Keratinocyte (primary cell): ENCODE measurements around the gene KIF17. TPM values are rescaled to one million over a fixed set of nuclear protein-coding genes. Genes with fewer than 3 reads are reported as not detected.

Source experiments
- DNase-seq: peaks from one replicate; pipeline ENCODE4 v3.0.0-alpha.2; 2011; ENCODE audit warnings: low read depth, missing footprints, low spot score
- FAIRE-seq: peaks from 2 replicates; lab custom pipeline; 2011; peaks lifted over from hg19 to GRCh38; lab: Jason Lieb, UNC
- H2AFZ ChIP-seq: 2 replicates; pipeline ENCODE4 v1.6.0; 2012; ENCODE audit warnings: low read length, control low read depth, inconsistent platforms; ENCODE audit not compliant: control insufficient read depth
- H3K27ac ChIP-seq: 2 replicates; pipeline ENCODE4 v1.5.1; 2011; ENCODE audit warnings: low read length; ENCODE audit not compliant: control insufficient read depth, insufficient read depth
- H3K27me3 ChIP-seq: 3 replicates; pipeline ENCODE4 v1.6.0; 2011; ENCODE audit warnings: low read length; ENCODE audit not compliant: control insufficient read depth, insufficient read depth; ENCODE audit errors: extremely low read depth
- H3K36me3 ChIP-seq, 2 experiments: 2 replicates in 1 of 2; 3 replicates in 1 of 2; pipeline ENCODE4 v1.5.1; 2011; ENCODE audit warnings: low read length in 2 of 2, mild to moderate bottlenecking in 1 of 2; ENCODE audit not compliant: control insufficient read depth in 2 of 2, insufficient read depth in 2 of 2; ENCODE audit errors: extremely low read depth in 1 of 2
- H3K4me1 ChIP-seq: 3 replicates; pipeline ENCODE4 v1.5.1; 2011; ENCODE audit warnings: low read length; ENCODE audit not compliant: control insufficient read depth, insufficient read depth; ENCODE audit errors: extremely low read depth
- H3K4me2 ChIP-seq: 3 replicates; pipeline ENCODE4 v1.6.0; 2011; ENCODE audit warnings: low read depth, low read length; ENCODE audit not compliant: control insufficient read depth, insufficient read depth; ENCODE audit errors: extremely low read depth
- H3K4me3 ChIP-seq, 3 experiments: fragments of 200-600 bp in 1 of 3; sonication (generic) in 1 of 3; 2 replicates in 2 of 3; 3 replicates in 1 of 3; pipeline ENCODE4 v1.5.1; 2011 to 2016; ENCODE audit warnings: low read length in 3 of 3, mild to moderate bottlenecking in 3 of 3, control low read depth in 2 of 3, inconsistent platforms in 1 of 3, low read depth in 1 of 3, mixed read lengths in 1 of 3, mixed run types in 1 of 3, moderate library complexity in 1 of 3; ENCODE audit not compliant: control insufficient read depth in 2 of 3, insufficient read depth in 2 of 3; ENCODE audit errors: extremely low read depth in 1 of 3
- H3K79me2 ChIP-seq: 2 replicates; pipeline ENCODE4 v1.6.0; 2012; ENCODE audit warnings: low read length; ENCODE audit not compliant: control insufficient read depth, insufficient read depth
- H3K9ac ChIP-seq: 3 replicates; pipeline ENCODE4 v1.6.0; 2011; ENCODE audit warnings: low read length; ENCODE audit not compliant: control insufficient read depth, insufficient read depth; ENCODE audit errors: extremely low read depth
- H3K9me1 ChIP-seq: 3 replicates; pipeline ENCODE4 v1.6.0; 2011; ENCODE audit warnings: low read length; ENCODE audit not compliant: control insufficient read depth, insufficient read depth; ENCODE audit errors: extremely low read depth
- H3K9me3 ChIP-seq: 2 replicates; pipeline ENCODE4 v1.5.1; 2012; ENCODE audit warnings: low read depth, low read length; ENCODE audit not compliant: control insufficient read depth
- H4K20me1 ChIP-seq: 3 replicates; pipeline ENCODE4 v1.6.0; 2011; ENCODE audit warnings: low read length; ENCODE audit not compliant: control insufficient read depth, insufficient read depth; ENCODE audit errors: extremely low read depth
- EZH2 ChIP-seq: IDR thresholded peaks from one replicate; pipeline ENCODE4 v1.6.1; 2012; ENCODE audit warnings: inconsistent platforms, mild to moderate bottlenecking, low read length, moderate library complexity
- dilution Hi-C: fragments of 300-500 bp; cut with MboI; formaldehyde crosslinking; loops from one replicate; pipeline ENCODE4 v1.7.0; 2020; ENCODE audit warnings: low sequenced_read_pairs; ENCODE audit not compliant: extremely low pct_ligation_motif_present
- polyA plus RNA-seq, 5 experiments: library from polyadenylated mRNA; depleted of rRNA in 3 of 5; stranded (reverse) in 3 of 5; stranded (forward) in 1 of 5; unstranded in 1 of 5; fragments of >200 nt; gene quantifications; 1 replicate in 1 of 5; 2 replicates in 3 of 5; 3 replicates in 1 of 5; pipeline versions ENCODE4 v1.2.1 to v1.2.3, GENCODE V29; 2011 to 2012; ENCODE audit warnings: missing spikeins in 2 of 5, low read depth in 1 of 5, low replicate concordance in 1 of 5
- TF ChIP-seq, protein P1 (sequence below), 3 experiments: IDR thresholded peaks in 1 of 3; conservative IDR thresholded peaks in 1 of 3; optimal IDR thresholded peaks in 1 of 3; 2 replicates in 2 of 3; 3 replicates in 1 of 3; pipeline versions ENCODE3 to v1.5.1; 2011; ENCODE audit warnings: low read length in 3 of 3, mild to moderate bottlenecking in 3 of 3, moderate library complexity in 2 of 3, control low read depth in 1 of 3, inconsistent platforms in 1 of 3; ENCODE audit not compliant: insufficient read depth in 2 of 3; ENCODE audit errors: extremely low read depth in 1 of 3

KIF17 gene
- polyA plus RNA-seq, 1 donor (not counting 4 experiments of a cell fraction or from before 2014, with no cell fraction given), result 0.90 TPM

DNA sequence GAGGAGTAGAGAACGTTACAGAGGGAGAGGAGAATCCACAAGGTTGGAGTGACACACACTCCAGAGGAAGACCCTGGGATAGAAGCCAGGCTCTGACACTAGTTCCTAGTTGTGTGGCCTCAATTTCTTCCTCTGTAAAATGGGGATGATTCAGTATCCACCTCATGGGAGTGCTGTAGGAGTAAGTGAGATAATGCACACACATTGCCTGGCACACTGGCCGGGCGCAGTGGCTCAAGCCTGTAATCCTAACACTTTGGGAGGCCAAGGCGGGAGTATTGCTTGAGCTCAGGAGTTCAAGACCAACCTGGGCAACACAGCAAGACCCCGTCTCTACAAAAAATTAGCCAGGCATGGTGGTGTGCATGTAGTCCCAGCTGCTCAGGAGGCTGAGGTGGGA lies 8.9 kb downstream of the KIF17 start:
- Histone ChIP-seq H3K9me1 (no peaks in the 10 kb centered on the region), H4K20me1 (no peaks in the 10 kb centered on the region), H3K9ac (no peak overlapping the region), H3K79me2 (no peaks in the 10 kb centered on the region), H3K4me1 (no peaks in the 10 kb centered on the region), H3K36me3 (peaks cover 5 to 34% of the 10 kb centered on the region in 2 experiments), H3K4me3 (no peak overlapping the region), H2AFZ (no peak overlapping the region), H3K27me3 (no peaks in the 10 kb centered on the region), H3K9me3 (no peaks in the 10 kb centered on the region), H3K4me2 (no peak overlapping the region), H3K27ac (no peak overlapping the region)
- dilution Hi-C loops, result no loop called here
- no peak for TF ChIP-seq EZH2
- TF ChIP-seq, protein P1, sequence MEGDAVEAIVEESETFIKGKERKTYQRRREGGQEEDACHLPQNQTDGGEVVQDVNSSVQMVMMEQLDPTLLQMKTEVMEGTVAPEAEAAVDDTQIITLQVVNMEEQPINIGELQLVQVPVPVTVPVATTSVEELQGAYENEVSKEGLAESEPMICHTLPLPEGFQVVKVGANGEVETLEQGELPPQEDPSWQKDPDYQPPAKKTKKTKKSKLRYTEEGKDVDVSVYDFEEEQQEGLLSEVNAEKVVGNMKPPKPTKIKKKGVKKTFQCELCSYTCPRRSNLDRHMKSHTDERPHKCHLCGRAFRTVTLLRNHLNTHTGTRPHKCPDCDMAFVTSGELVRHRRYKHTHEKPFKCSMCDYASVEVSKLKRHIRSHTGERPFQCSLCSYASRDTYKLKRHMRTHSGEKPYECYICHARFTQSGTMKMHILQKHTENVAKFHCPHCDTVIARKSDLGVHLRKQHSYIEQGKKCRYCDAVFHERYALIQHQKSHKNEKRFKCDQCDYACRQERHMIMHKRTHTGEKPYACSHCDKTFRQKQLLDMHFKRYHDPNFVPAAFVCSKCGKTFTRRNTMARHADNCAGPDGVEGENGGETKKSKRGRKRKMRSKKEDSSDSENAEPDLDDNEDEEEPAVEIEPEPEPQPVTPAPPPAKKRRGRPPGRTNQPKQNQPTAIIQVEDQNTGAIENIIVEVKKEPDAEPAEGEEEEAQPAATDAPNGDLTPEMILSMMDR (optimal IDR thresholded peaks at IDR 0.05 in 1 of 3, IDR thresholded peaks at IDR 0.05 in 1 of 3, conservative IDR thresholded peaks at IDR 0.05 in 1 of 3; ENCODE audit: extremely low read depth in 1 of 3, insufficient read depth in 2 of 3, low read length in 3 of 3), result no peak
- FAIRE-seq (no peak), DNase-seq (no peak)

DNA sequence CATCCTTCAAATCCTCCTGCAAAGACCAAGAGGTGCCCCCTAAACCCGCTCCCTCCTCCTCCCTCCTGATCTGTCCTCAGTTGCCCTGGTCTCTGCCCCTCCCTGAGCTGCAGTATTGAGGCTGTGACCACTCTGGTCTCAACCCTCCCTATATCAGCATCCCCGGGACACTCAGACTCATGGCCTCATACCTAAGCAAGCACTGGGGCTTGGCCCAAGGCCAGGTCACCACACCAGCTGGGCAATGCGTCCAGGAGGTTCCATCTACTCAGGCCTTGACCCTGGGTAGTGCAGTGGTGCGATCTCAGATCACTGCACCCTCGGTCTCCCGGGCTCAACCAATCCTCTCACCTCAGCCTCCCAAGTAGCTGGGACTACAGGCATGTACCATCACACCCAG lies 9.8 kb downstream of the KIF17 start:
- Histone ChIP-seq H3K4me3 (no peak overlapping the region), H3K9ac (no peak overlapping the region), H3K4me2 (no peak overlapping the region), H3K79me2 (no peaks in the 10 kb centered on the region), H4K20me1 (no peaks in the 10 kb centered on the region), H3K4me1 (no peaks in the 10 kb centered on the region), H3K27me3 (no peaks in the 10 kb centered on the region), H3K27ac (no peak overlapping the region), H3K9me3 (no peaks in the 10 kb centered on the region), H3K36me3 (peaks cover 5 to 31% of the 10 kb centered on the region in 2 experiments), H3K9me1 (no peaks in the 10 kb centered on the region), H2AFZ (no peak overlapping the region)
- dilution Hi-C loops, result no loop called here
- TF ChIP-seq, protein P1 (optimal IDR thresholded peaks at IDR 0.05 in 1 of 3, IDR thresholded peaks at IDR 0.05 in 1 of 3, conservative IDR thresholded peaks at IDR 0.05 in 1 of 3; ENCODE audit: extremely low read depth in 1 of 3, insufficient read depth in 2 of 3, low read length in 3 of 3), result no peak
- no peak for TF ChIP-seq EZH2
- DNase-seq, result no peak
- FAIRE-seq, result no peak
